ENCODE data around the gene ZFYVE19. TPM values are rescaled to one million over a fixed set of nuclear protein-coding genes. Genes with fewer than 3 reads are reported as not detected.

ZFYVE19 gene
- total RNA-seq, 4 donors from 2014 or later = 13.5 to 29.5 (median 21.1) TPM

DNA sequence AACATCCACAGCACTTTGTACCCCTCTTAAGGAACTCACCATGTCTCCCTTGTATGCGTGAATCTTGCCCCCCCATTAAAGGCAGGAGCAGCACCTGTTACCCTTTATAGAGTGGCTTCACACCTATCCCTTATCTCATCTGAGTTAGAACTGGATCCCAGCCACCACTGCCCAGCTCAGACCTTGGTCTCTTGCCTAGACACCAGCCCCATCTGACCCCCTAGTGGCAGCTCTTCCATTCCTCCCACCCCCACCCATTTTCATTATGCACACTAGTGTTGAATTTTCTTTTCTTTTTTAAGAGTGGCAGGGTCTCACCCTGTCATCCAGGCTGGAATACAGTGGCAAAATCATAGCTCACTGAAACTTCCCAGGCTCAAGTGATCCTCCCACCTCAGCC, 3.2 kb upstream of the ZFYVE19 start:
- TF ChIP-seq, protein P1, sequence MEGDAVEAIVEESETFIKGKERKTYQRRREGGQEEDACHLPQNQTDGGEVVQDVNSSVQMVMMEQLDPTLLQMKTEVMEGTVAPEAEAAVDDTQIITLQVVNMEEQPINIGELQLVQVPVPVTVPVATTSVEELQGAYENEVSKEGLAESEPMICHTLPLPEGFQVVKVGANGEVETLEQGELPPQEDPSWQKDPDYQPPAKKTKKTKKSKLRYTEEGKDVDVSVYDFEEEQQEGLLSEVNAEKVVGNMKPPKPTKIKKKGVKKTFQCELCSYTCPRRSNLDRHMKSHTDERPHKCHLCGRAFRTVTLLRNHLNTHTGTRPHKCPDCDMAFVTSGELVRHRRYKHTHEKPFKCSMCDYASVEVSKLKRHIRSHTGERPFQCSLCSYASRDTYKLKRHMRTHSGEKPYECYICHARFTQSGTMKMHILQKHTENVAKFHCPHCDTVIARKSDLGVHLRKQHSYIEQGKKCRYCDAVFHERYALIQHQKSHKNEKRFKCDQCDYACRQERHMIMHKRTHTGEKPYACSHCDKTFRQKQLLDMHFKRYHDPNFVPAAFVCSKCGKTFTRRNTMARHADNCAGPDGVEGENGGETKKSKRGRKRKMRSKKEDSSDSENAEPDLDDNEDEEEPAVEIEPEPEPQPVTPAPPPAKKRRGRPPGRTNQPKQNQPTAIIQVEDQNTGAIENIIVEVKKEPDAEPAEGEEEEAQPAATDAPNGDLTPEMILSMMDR (IDR thresholded peaks at IDR 0.05) = no peak
- ATAC-seq (ENCODE audit: low FRiP score) = no peak
- no peak for DNase-seq (ENCODE audit: low spot score)

DNA sequence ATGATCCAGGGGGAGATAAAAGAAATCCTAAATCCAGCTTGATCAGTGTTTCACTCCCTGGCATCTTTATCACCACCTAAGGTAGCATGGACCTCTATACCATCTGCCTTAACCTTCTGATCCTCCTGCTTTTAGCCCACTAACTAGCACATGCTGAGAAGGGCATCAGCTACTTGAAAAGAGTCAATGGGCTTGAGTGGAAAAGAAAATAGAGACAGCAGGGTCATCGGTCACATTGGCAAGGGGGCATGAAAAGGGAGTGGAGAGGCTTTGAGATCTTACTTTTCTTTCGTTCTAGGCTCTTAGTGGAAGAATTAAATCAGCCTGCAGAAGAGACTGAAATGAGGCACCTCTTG, 239 bp upstream of the ZFYVE19 start:
- ATAC-seq (ENCODE audit: low FRiP score) = no peak
- TF ChIP-seq, protein P1 (IDR thresholded peaks at IDR 0.05) = no peak
- DNase-seq (ENCODE audit: low spot score) = no peak

DNA sequence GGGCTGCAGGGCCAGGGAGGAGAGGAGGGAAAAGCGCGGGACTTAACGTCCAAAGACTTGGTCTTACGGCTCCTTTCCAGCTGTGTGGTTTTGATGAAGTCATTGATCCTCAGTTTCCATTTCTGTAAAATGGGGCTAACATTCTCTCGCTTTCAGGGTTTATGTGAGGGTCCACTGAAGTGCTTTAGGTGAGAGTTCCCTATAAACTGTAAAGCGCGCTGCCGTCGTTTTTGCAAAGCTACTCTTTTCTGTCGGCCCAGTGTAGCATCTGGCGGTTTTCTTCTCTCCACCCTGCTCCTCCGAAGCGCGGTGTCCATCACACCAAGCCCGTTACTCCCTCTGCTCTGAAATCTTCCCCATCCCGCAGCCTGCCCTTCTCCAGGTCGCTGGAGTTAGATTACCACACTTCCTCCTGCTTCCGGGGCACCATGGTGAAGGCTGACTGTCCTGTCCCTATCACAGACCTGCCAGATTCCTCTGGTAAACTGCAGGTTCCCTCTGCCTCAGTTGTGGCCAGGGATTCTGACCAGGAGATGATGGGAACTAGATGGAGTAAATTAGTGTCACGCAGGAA, 1.1 kb downstream of the ZFYVE19 start:
- DNase-seq (ENCODE audit: low spot score) = no peak
- TF ChIP-seq, protein P1 (IDR thresholded peaks at IDR 0.05) = no peak
- no peak for ATAC-seq (ENCODE audit: low FRiP score)

DNA sequence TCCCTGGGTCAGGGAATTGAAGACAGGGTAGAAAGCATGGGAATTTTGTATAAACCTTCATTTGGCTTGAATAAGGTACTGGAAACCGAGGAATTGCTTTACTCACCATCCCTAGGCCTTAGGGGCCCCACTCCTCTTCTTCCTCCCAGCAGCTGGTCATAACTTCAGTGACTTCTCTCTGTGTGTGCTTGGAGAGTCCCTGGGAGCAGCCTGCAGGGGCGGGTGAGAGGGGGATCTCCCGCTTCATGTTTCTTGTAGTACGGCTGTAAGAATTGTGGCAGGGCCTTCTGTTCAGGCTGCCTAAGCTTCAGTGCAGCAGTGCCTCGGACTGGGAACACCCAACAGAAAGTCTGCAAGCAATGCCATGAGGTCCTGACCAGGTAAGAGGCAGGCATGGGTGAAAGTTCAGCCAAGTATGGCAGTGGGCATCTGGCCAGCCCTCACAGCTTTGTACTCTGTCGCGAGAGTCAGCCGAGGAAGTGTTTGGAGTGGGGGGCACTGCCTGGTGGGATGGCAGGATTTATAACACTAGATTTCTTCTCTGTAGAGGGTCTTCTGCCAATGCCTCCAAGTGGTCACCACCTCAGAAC, 2.1 kb downstream of the ZFYVE19 start:
- no peak for DNase-seq (ENCODE audit: low spot score)
- ATAC-seq (ENCODE audit: low FRiP score) = no peak
- TF ChIP-seq, protein P1 (IDR thresholded peaks at IDR 0.05) = no peak

DNA sequence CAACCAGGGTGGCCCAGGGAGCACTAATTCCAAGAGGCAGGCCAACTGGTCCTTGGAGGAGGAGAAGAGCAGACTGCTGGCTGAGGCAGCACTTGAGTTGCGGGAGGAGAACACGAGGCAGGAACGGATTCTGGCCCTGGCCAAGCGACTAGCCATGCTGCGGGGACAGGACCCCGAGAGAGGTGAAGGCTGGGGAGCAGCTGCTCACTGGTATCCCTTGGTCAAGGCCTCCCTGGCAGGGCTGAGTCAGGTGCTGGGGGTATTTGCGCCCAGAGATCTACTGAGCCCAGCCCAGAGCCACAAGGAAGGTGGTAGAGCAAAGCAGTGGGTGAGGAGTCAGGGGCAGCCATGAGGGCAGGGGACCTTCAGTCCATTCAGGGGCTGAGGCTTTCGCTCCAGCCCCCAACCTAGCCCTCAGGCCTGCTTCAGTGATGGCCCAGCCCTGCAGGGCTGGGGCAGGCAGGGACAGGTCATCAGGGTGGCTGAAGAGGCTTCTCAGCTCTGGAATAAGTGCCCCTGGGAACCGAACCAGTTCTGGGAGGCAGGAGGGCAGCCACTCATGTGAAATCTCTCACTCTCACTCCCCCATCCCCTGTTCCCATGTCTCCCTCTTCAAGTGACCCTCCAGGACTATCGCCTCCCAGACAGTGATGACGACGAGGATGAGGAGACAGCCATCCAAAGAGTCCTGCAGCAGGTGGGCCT, 6.0 kb downstream of the ZFYVE19 start:
- ATAC-seq (ENCODE audit: low FRiP score) (no peak), DNase-seq (ENCODE audit: low spot score) (no peak)
- TF ChIP-seq, protein P1 (IDR thresholded peaks at IDR 0.05) = no peak

DNA sequence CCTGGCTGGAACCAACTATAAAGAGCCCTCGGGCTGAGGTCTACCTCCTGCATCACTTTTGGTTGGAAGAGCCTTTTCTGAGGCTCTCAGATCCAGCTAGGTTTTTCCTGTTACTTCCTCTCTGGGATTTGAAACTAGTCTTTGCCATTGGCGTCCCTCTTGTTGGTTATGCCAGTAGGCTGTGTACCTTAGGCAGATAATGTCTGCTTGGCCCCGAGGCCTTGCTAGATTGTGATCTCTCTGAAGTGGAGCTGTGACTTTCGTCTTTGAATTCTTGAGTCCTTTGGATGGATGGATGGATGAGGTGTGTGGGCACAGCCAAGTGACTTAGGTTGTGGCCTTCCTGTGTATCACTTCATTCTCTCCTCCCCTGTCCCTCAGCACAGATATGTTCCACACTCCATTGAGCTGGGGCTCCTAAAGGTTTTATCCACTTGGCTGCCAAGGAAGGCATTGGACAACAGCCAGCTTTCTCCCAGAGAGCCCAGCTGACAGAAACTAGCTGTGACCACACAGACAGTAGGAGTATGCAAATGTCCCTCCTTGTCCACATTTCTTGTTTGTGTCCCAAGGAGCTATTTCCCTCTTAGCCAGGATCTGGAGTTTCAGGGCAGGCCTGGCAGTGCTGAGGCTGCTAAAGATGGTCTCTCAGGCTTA, 8.3 kb downstream of the ZFYVE19 start:
- ATAC-seq (ENCODE audit: low FRiP score) = no peak

More for the DNA sequence above, 8.3 kb downstream of the ZFYVE19 start:
- DNase-seq (ENCODE audit: low spot score) = no peak
- TF ChIP-seq, protein P1 (IDR thresholded peaks at IDR 0.05) = no peak
